H1 (cell line): ENCODE data around the gene GATC. TPM values are rescaled to one million over a fixed set of nuclear protein-coding genes. Genes with fewer than 3 reads are reported as not detected.

Source experiments
- EGR1 ChIP-seq: IDR thresholded peaks from 2 replicates; pipeline ENCODE4 v1.6.1; 2011; ENCODE audit warnings: low read depth, low read length, borderline replicate concordance
- HDAC2 ChIP-seq, 2 experiments: fragments of 300-600 bp in 1 of 2; sonication (generic) in 1 of 2; IDR thresholded peaks; 2 replicates each; pipeline ENCODE4 v1.6.1; 2011 to 2012; ENCODE audit warnings: low read depth in 2 of 2, low read length in 2 of 2, mild to moderate bottlenecking in 2 of 2, moderate library complexity in 2 of 2, borderline replicate concordance in 1 of 2, inconsistent platforms in 1 of 2
- SIRT6 ChIP-seq: IDR thresholded peaks from one replicate; pipeline ENCODE4 v1.7.1; 2012; ENCODE audit warnings: low read length, inconsistent platforms
- polyA plus RNA-seq, 7 experiments: library from polyadenylated mRNA; depleted of rRNA in 3 of 7; stranded (reverse) in 5 of 7; unstranded in 2 of 7; fragments of >200 nt in 5 of 7; fragments of 200-250 nt in 2 of 7; gene quantifications; 1 replicate in 5 of 7; 2 replicates in 1 of 7; 4 replicates in 1 of 7; pipeline versions ENCODE4 v1.2.1 to v1.2.3, GENCODE V29; 2011 to 2013; ENCODE audit warnings: missing spikeins in 2 of 7, mixed read lengths in 2 of 7
- total RNA-seq: library from RNA; stranded (reverse); fragmentation: NEBNext Ultra II Directional; extraction: Animal tissue kit (Norgen Biotek cat#: 25700); gene quantifications from 2 replicates; pipeline ENCODE4 v1.2.1, GENCODE V29; 2021

GATC gene
- total and polyA plus RNA-seq, 2 of the 8 experiments (the other 6 are each of a cell fraction or from before 2014, with no cell fraction given) = 13.2 to 30.4 TPM

- TF ChIP-seq HDAC2 (IDR thresholded peaks at IDR 0.05; ENCODE audit: borderline replicate concordance in 1 of 2, low read depth in 2 of 2, low read length in 2 of 2) (no peak), SIRT6 (no peak), EGR1 (no peak)
- TF ChIP-seq, all 59 proteins: peak for 3
Observed at GRCh38 chr12:120457133-120457532, 10.9 kb downstream of the GATC start (continued).
